NOMO-1 (cell line): Measurements from ENCODE around the gene IDH3G.
A peak's percentile ranks its signal among the peaks of the same experiment; 100 is the strongest.

Source experiments
- DNase-seq, 2 experiments: peaks; one replicate each; lab custom pipeline; 2025; ENCODE audit not compliant: unreplicated experiment in 2 of 2; lab: John Stamatoyannopoulos, UW

IDH3G gene

GRCh38 chrX:153773741-153774575 is 20.2 kb downstream of the IDH3G start:
- no peak for DNase-seq

DNA sequence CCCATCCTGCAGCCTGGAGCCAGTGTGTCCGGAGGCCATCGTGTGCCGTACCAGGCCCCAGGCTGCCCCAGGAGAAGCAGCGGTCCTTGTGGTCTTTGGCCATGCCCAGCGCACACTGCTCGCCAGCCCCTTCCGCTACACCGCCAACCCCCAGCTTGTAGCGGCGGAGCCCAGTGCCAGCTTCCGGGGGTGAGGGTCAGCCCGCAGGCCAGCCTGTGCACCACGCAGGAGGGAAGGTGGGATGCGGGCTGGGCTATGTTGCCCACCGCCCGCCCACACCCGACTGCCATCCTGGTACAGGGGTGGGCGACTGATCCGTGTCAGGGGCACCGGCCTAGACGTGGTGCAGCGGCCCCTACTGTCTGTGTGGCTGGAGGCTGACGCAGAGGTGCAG is 21.0 kb downstream of the IDH3G start:
- DNase-seq = no peak

- no peak for DNase-seq
Measured at GRCh38 chrX:153772316-153773217, 21.6 kb downstream of the IDH3G start.

GRCh38 chrX:153771415-153772315 is 22.5 kb downstream of the IDH3G start:
- no peak for DNase-seq

DNA sequence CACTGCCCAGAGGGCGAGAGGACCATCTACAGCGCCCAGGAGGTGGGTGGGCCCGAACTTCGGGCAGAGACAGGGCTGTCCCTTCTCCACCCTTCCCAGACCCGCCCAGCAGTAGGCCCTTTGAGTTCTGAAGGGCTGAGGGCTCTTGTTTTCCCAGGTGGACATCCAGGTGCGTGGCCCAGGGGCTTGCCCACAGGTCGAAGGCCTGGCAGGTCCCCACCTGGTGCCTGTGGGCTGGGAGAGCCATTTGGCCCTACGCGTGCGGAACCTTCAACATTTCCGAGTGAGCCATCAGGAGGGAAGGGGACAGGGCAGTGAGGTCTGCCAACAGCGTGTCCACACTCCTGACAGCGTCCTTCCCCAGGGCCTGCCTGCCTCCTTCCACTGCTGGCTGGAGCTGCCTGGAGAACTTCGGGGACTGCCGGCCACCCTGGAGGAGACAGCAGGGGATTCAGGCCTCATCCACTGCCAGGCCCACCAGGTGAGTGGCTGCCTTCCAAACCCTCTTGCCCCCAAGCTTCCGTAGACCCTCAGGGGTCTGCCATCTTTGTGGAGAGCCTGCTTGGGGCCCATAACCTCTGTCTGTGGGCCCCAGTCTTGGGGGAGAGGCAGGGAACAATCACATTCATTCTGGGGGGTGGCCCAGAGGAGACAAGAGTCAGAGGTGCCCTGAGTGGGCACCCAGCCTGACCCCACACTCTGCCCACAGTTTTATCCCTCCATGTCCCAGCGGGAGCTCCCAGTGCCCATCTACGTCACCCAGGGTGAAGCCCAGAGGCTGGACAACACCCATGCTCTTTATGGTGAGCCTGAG is 23.4 kb downstream of the IDH3G start:
- no peak for DNase-seq

- no peak for DNase-seq
Measured at GRCh38 chrX:153769865-153770600, 24.1 kb downstream of the IDH3G start.

GRCh38 chrX:153769158-153769864 is 24.9 kb downstream of the IDH3G start:
- no peak for DNase-seq

GRCh38 chrX:153768311-153769157 is 25.6 kb downstream of the IDH3G start:
- DNase-seq = no peak

DNA sequence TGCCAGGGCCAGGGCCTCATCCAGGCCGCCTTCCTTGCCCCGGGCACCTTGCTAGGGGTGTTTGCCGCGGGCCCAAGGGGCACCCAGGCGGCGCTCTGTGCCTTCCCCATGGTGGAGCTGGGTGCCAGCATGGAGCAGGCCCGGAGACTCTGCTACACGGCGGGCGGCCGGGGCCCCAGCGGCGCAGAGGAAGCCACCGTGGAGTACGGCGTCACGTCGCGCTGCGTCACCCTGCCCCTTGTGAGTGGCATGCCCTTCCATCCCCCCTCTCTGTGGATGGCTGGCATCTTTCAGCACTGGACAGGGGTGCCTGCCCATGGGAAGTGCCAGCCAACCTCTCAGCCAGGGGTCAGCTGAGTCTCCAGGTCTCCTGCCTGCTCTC is 26.5 kb downstream of the IDH3G start:
- no peak for DNase-seq

DNA sequence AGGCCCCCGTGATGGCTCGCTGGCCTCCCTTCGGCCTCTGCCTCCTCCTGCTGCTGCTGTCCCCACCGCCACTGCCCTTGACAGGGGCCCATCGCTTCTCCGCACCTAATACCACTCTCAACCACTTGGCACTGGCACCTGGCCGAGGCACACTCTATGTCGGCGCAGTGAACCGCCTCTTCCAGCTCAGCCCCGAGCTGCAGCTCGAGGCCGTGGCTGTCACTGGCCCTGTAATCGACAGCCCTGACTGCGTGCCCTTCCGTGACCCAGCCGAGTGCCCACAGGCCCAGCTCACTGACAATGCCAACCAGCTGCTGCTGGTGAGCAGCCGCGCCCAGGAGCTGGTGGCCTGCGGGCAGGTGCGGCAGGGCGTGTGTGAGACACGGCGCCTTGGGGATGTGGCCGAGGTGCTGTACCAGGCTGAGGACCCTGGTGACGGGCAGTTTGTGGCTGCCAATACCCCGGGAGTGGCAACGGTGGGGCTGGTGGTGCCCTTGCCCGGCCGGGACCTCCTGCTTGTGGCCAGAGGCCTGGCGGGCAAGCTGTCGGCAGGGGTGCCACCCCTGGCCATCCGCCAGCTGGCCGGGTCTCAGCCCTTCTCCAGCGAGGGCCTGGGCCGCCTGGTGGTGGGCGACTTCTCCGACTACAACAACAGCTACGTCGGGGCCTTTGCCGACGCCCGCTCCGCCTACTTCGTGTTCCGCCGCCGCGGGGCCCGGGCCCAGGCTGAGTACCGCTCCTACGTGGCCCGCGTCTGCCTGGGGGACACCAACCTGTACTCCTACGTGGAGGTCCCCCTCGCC is 27.1 kb downstream of the IDH3G start:
- no peak for DNase-seq

GRCh38 chrX:153766098-153766817 is 27.9 kb downstream of the IDH3G start:
- peak; percentile 28 to 63 for DNase-seq

- no peak for DNase-seq
Measured at GRCh38 chrX:153765138-153766079, 28.8 kb downstream of the IDH3G start.

GRCh38 chrX:153764786-153765137 is 29.4 kb downstream of the IDH3G start:
- no peak for DNase-seq

DNA sequence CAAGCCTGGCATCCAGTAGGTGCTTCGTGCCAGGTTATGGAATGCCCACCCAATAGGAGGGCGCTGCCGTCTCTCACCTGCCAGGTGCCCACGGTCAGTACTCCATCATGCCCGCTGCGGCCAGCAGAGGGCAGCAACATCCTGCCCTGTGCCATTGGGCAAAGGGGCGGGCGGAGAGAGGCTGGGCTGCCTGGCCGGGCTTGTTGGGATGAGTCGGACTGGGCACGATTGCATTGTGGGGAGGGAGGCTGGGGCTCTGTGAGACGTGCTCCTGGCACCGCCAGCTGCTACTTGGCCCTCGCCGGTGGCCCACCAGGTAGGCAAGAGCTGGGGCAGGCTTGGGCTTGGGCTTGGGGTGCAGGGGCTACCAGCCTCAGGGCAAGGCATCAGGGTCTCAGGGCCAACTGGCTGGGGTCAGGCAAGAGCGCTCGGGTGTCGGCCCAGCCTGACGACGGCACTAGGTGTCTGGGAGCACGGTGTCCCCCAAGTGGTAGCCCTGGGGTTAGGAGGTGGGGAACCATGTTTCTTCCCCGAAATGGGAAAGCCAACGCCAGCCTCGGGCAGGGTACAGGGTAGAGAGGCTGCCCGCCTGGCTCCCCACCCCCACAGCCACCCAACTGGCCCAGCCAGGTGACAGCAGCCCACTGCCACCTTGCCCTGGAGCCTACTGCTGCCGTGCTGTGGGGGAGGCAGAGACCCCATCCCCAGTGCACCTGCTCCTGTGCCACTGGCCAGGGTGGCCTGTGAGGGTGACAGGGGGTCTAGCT is 30.0 kb downstream of the IDH3G start, which contains the start of gene PLXNB3:
Gene PLXNB3, plus strand, starts transcription at position 261 of the 767 bp plus-strand sequence. CDS start 1,287 bp downstream, outside the sequence.
- peak; percentile 48 to 52 for DNase-seq
